Measurements from ENCODE around the gene TMPO. TPM values are rescaled to one million over a fixed set of nuclear protein-coding genes. Genes with fewer than 3 reads are reported as not detected.
"Not testable (repeated sequence)": the region's sequence is repeated elsewhere in the genome, so short reads cannot be mapped to it uniquely, and the experiment has no call there.

Gene TMPO
- total RNA-seq, 1 experiment from 2014 or later = 124 TPM

DNA sequence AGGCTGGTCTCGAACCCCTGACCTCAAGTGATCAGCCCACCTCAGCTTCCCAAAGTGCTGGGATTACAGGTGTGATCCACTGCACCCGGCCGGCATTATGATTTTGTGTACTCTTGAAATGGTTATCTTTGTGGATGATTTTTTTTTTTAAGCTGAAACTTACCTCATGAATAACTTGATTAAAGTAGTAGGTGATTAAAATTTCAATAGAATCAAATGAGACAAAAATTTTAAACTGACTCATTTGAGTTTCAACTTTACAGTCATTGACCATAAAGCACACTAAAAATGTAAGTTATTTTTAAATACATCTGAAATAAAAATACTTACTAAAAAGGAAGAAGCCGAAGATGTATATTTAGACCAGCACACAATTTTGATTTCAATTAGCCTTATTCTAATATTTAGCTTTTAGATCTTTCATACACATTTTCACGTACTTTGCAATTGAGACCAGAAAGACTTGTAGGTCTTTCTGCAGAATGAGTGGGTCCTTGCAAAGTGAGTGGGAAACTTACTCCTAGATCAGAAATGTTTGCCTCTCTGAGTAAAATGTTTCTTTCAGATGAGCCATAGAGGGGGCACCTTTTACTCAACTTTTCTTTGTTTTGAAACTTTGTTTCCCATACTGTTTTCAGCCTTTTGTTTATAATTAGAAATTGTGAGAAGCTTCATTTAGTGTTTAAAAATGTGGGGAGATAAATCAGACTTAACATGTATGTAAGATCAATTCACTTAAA is 34.2 kb downstream of the TMPO start:
- Histone ChIP-seq H3K4me3 (ENCODE audit: low read depth in 2 of 2, low read length in 2 of 2) (no peak overlapping the region), H3K9me3 (ENCODE audit: control insufficient read depth, insufficient read depth, low read depth, low read length) (no peaks in the 10 kb centered on the region), H3K4me1 (ENCODE audit: control insufficient read depth, insufficient read depth, low read length) (no peaks in the 10 kb centered on the region), H3K27me3 (ENCODE audit: control insufficient read depth, insufficient read depth, low read length) (no peaks in the 10 kb centered on the region), H3K36me3 (ENCODE audit: control insufficient read depth, insufficient read depth, low read length) (peaks cover 33% of the 10 kb centered on the region), H3K27ac (ENCODE audit: low read length) (no peak overlapping the region)
- in situ Hi-C loops (cut with HindIII; ENCODE audit: low pct_unique_long_range_greater_than_20kb, low sequenced_read_pairs) = no loop called here
- TSS peak; percentile 62 for BruUV-seq (replicated peaks)
- no peak for ATAC-seq
- intact Hi-C loops (cut with micrococcal nuclease; ENCODE audit: unreplicated experiment) = no loop called here
- POLR2A ChIA-PET = no interaction called here
- no peak for TF ChIP-seq SIN3A (IDR thresholded peaks at IDR 0.05; ENCODE audit: borderline replicate concordance, insufficient read depth, low read depth, low read length)
- TF ChIP-seq POLR2AphosphoS5 (IDR thresholded peaks at IDR 0.05; ENCODE audit: low read depth, low read length) = no peak
- TF ChIP-seq, protein P1, sequence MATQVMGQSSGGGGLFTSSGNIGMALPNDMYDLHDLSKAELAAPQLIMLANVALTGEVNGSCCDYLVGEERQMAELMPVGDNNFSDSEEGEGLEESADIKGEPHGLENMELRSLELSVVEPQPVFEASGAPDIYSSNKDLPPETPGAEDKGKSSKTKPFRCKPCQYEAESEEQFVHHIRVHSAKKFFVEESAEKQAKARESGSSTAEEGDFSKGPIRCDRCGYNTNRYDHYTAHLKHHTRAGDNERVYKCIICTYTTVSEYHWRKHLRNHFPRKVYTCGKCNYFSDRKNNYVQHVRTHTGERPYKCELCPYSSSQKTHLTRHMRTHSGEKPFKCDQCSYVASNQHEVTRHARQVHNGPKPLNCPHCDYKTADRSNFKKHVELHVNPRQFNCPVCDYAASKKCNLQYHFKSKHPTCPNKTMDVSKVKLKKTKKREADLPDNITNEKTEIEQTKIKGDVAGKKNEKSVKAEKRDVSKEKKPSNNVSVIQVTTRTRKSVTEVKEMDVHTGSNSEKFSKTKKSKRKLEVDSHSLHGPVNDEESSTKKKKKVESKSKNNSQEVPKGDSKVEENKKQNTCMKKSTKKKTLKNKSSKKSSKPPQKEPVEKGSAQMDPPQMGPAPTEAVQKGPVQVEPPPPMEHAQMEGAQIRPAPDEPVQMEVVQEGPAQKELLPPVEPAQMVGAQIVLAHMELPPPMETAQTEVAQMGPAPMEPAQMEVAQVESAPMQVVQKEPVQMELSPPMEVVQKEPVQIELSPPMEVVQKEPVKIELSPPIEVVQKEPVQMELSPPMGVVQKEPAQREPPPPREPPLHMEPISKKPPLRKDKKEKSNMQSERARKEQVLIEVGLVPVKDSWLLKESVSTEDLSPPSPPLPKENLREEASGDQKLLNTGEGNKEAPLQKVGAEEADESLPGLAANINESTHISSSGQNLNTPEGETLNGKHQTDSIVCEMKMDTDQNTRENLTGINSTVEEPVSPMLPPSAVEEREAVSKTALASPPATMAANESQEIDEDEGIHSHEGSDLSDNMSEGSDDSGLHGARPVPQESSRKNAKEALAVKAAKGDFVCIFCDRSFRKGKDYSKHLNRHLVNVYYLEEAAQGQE (IDR thresholded peaks at IDR 0.05; ENCODE audit: insufficient read depth in 1 of 2, low read depth in 2 of 2, low read length in 1 of 2) = no peak
- TF ChIP-seq, protein P2, sequence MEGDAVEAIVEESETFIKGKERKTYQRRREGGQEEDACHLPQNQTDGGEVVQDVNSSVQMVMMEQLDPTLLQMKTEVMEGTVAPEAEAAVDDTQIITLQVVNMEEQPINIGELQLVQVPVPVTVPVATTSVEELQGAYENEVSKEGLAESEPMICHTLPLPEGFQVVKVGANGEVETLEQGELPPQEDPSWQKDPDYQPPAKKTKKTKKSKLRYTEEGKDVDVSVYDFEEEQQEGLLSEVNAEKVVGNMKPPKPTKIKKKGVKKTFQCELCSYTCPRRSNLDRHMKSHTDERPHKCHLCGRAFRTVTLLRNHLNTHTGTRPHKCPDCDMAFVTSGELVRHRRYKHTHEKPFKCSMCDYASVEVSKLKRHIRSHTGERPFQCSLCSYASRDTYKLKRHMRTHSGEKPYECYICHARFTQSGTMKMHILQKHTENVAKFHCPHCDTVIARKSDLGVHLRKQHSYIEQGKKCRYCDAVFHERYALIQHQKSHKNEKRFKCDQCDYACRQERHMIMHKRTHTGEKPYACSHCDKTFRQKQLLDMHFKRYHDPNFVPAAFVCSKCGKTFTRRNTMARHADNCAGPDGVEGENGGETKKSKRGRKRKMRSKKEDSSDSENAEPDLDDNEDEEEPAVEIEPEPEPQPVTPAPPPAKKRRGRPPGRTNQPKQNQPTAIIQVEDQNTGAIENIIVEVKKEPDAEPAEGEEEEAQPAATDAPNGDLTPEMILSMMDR (IDR thresholded peaks at IDR 0.05) = no peak
- no peak for TF ChIP-seq TCF7L2 (IDR thresholded peaks at IDR 0.05; ENCODE audit: low read depth, low read length)
- CTCF ChIA-PET = no interaction called here
- no peak for DNase-seq (ENCODE audit: low read depth, low spot score)

GRCh38 chr12:98551787-98552186 is 36.4 kb downstream of the TMPO start:
- in situ Hi-C loops (cut with HindIII; ENCODE audit: low pct_unique_long_range_greater_than_20kb, low sequenced_read_pairs) (no loop called here), intact Hi-C loops (cut with micrococcal nuclease; ENCODE audit: unreplicated experiment) (no loop called here)
- Histone ChIP-seq H3K4me3 (ENCODE audit: low read depth in 2 of 2, low read length in 2 of 2) (no peak overlapping the region), H3K4me1 (ENCODE audit: control insufficient read depth, insufficient read depth, low read length) (no peaks in the 10 kb centered on the region), H3K9me3 (ENCODE audit: control insufficient read depth, insufficient read depth, low read depth, low read length) (no peaks in the 10 kb centered on the region), H3K27ac (ENCODE audit: low read length) (no peak overlapping the region), H3K27me3 (ENCODE audit: control insufficient read depth, insufficient read depth, low read length) (no peaks in the 10 kb centered on the region), H3K36me3 (ENCODE audit: control insufficient read depth, insufficient read depth, low read length) (peaks cover 21% of the 10 kb centered on the region)
- POLR2A ChIA-PET = no interaction called here
- DNase-seq (ENCODE audit: low read depth, low spot score) (no peak), ATAC-seq (no peak)
- TF ChIP-seq SIN3A (IDR thresholded peaks at IDR 0.05; ENCODE audit: borderline replicate concordance, insufficient read depth, low read depth, low read length) (no peak), POLR2AphosphoS5 (IDR thresholded peaks at IDR 0.05; ENCODE audit: low read depth, low read length) (no peak), TCF7L2 (IDR thresholded peaks at IDR 0.05; ENCODE audit: low read depth, low read length) (no peak)
- TF ChIP-seq, protein P2 (IDR thresholded peaks at IDR 0.05) = no peak
- TF ChIP-seq, protein P1 (IDR thresholded peaks at IDR 0.05; ENCODE audit: insufficient read depth in 1 of 2, low read depth in 2 of 2, low read length in 1 of 2) = no peak
- BruUV-seq (replicated peaks) = no TSS peak
- CTCF ChIA-PET = interaction anchor here (0.6 kb wide), 1 partner anchor 43 kb away, joined by 3 read pairs; no protein-coding TSS in a partner anchor

- H3K4me1 ChIP-seq (ENCODE audit: control insufficient read depth, insufficient read depth, low read length); ATAC-seq; BruUV-seq (replicated peaks); H3K27me3 ChIP-seq (ENCODE audit: control insufficient read depth, insufficient read depth, low read length); H3K9me3 ChIP-seq (ENCODE audit: control insufficient read depth, insufficient read depth, low read depth, low read length); H3K36me3 ChIP-seq (ENCODE audit: control insufficient read depth, insufficient read depth, low read length); POLR2A ChIA-PET; in situ Hi-C loops (cut with HindIII; ENCODE audit: low pct_unique_long_range_greater_than_20kb, low sequenced_read_pairs); H3K27ac ChIP-seq (ENCODE audit: low read length); intact Hi-C loops (cut with micrococcal nuclease; ENCODE audit: unreplicated experiment); DNase-seq (ENCODE audit: low read depth, low spot score); H3K4me3 ChIP-seq (ENCODE audit: low read depth in 2 of 2, low read length in 2 of 2): not testable (repeated sequence)
- CTCF ChIA-PET = interaction anchor here (0.7 kb wide), 1 partner anchor 1865 kb away, joined by 4 read pairs; no protein-coding TSS in a partner anchor
Measured at GRCh38 chr12:98558097-98558496, 42.7 kb downstream of the TMPO start.
